GM23338 (cell line): ENCODE data around the gene FXYD6. TPM values are rescaled to one million over a fixed set of nuclear protein-coding genes. Genes with fewer than 3 reads are reported as not detected.

ENCODE experiments used
- ATAC-seq: fragments of 200-7000 bp; cut with Tn5 transposase; 3 replicates; pipeline ENCODE4 v1.9.1; 2020
- DNase-seq: peaks from one replicate; pipeline ENCODE4 v3.0.0-alpha.2; 2015; ENCODE audit warnings: low spot score
- H2AFZ ChIP-seq: fragments of 200-600 bp; sonication (generic); 2 replicates; pipeline ENCODE4 v1.8.0; 2016; ENCODE audit warnings: antibody characterized with exemption, mild to moderate bottlenecking, moderate library complexity
- H3F3A ChIP-seq: fragments of 200-600 bp; sonication (generic); replicated peaks from 2 replicates; pipeline ENCODE4 v1.8.0; 2017; ENCODE audit warnings: antibody characterized with exemption, mixed run types, low read depth
- H3K27ac ChIP-seq: fragments of 200-600 bp; sonication (generic); 2 replicates; pipeline ENCODE4 v1.6.1; 2016; ENCODE audit warnings: low read depth
- H3K27me3 ChIP-seq: fragments of 200-600 bp; sonication (generic); 2 replicates; pipeline ENCODE4 v1.8.0; 2016; ENCODE audit warnings: mild to moderate bottlenecking, mixed run types, moderate library complexity; ENCODE audit not compliant: insufficient read depth
- H3K36me3 ChIP-seq: fragments of 200-600 bp; sonication (generic); 2 replicates; pipeline ENCODE4 v1.8.0; 2016; ENCODE audit warnings: mild to moderate bottlenecking; ENCODE audit not compliant: insufficient read depth
- H3K4me1 ChIP-seq: fragments of 200-600 bp; sonication (generic); 2 replicates; pipeline ENCODE4 v1.8.0; 2016; ENCODE audit warnings: mild to moderate bottlenecking, moderate library complexity; ENCODE audit not compliant: insufficient read depth
- H3K4me2 ChIP-seq: fragments of 200-600 bp; sonication (generic); 2 replicates; pipeline ENCODE4 v1.7.1; 2017; ENCODE audit warnings: mixed run types
- H3K4me3 ChIP-seq: fragments of 200-600 bp; sonication (generic); 2 replicates; pipeline ENCODE4 v1.6.1; 2016; ENCODE audit warnings: mixed run types
- H3K79me2 ChIP-seq: fragments of 200-600 bp; sonication (generic); replicated peaks from 2 replicates; pipeline ENCODE4 v1.8.0; 2017; ENCODE audit warnings: mild to moderate bottlenecking; ENCODE audit not compliant: insufficient read depth
- H3K9me2 ChIP-seq: fragments of 200-600 bp; sonication (generic); 2 replicates; pipeline ENCODE4 v1.8.0; 2017; ENCODE audit not compliant: insufficient read depth
- H4K20me1 ChIP-seq: fragments of 200-600 bp; sonication (generic); replicated peaks from 2 replicates; pipeline ENCODE4 v1.8.0; 2017; ENCODE audit warnings: mild to moderate bottlenecking; ENCODE audit not compliant: insufficient read depth
- H3K27ac Mint-ChIP-seq: 2 replicates; pipeline ENCODE4 v1.8.0; 2020; ENCODE audit warnings: inconsistent platforms, mild to moderate bottlenecking, moderate library complexity, mixed read lengths
- H3K27me3 Mint-ChIP-seq: 3 replicates; pipeline ENCODE4 v1.8.0; 2022; ENCODE audit warnings: low read depth, mild to moderate bottlenecking, moderate library complexity, mixed read lengths, inconsistent platforms; ENCODE audit not compliant: insufficient read depth, poor library complexity
- H3K36me3 Mint-ChIP-seq: 3 replicates; pipeline ENCODE4 v1.8.0; 2021; ENCODE audit warnings: low read depth, mild to moderate bottlenecking, inconsistent platforms, moderate library complexity, mixed read lengths
- H3K4me1 Mint-ChIP-seq: 3 replicates; pipeline ENCODE4 v1.8.0; 2020; ENCODE audit warnings: mild to moderate bottlenecking, inconsistent platforms, mixed read lengths
- H3K4me3 Mint-ChIP-seq: 3 replicates; pipeline ENCODE4 v1.8.0; 2021; ENCODE audit warnings: moderate library complexity, mild to moderate bottlenecking, inconsistent platforms, mixed read lengths
- H3K9me3 Mint-ChIP-seq: 3 replicates; pipeline ENCODE4 v1.8.0; 2020; ENCODE audit warnings: moderate library complexity, mild to moderate bottlenecking, inconsistent platforms, mixed read lengths
- CREB1 ChIP-seq: fragments of 250-450 bp; sonication (Bioruptor Pico); IDR thresholded peaks from 2 replicates; pipeline ENCODE4 v1.5.0; 2020; ENCODE audit warnings: low read depth, mild to moderate bottlenecking, moderate library complexity
- EZH2 ChIP-seq: fragments of 200-600 bp; sonication (generic); IDR thresholded peaks from one replicate; pipeline ENCODE4 v1.8.0; 2017; ENCODE audit warnings: antibody characterized with exemption, mild to moderate bottlenecking, low read depth; ENCODE audit not compliant: unreplicated experiment
- EZH2phosphoT487 ChIP-seq: fragments of 200-600 bp; sonication (generic); IDR thresholded peaks from one replicate; pipeline ENCODE4 v1.8.1; 2018; ENCODE audit warnings: antibody characterized with exemption; ENCODE audit not compliant: unreplicated experiment
- JUNB ChIP-seq: IDR thresholded peaks from one replicate; pipeline ENCODE4 v1.6.1; 2016; ENCODE audit warnings: antibody characterized with exemption; ENCODE audit not compliant: unreplicated experiment
- NANOG ChIP-seq: IDR thresholded peaks from 2 replicates; pipeline ENCODE4 v1.6.1; 2016; ENCODE audit warnings: antibody characterized with exemption, borderline replicate concordance
- POLR2AphosphoS5 ChIP-seq: IDR thresholded peaks from 2 replicates; pipeline ENCODE4 v1.6.1; 2016; ENCODE audit warnings: antibody characterized with exemption, low read depth
- STAT1 ChIP-seq: IDR thresholded peaks from one replicate; pipeline ENCODE4 v1.6.1; 2016; ENCODE audit warnings: antibody characterized with exemption; ENCODE audit not compliant: unreplicated experiment
- ZNF114 ChIP-seq: fragments of 250-450 bp; sonication (Bioruptor Pico); IDR thresholded peaks from 2 replicates; pipeline ENCODE4 v1.5.0; 2020; ENCODE audit warnings: mild to moderate bottlenecking, moderate library complexity
- ZNF331 ChIP-seq: fragments of 250-450 bp; sonication (Bioruptor Pico); IDR thresholded peaks from 2 replicates; pipeline ENCODE4 v1.5.0; 2020; ENCODE audit warnings: low read depth, mild to moderate bottlenecking, moderate library complexity
- polyA plus RNA-seq: library from polyadenylated mRNA; unstranded; fragments of >200 nt; fragmentation: Nextera tagmentation; extraction: Ambion mirVana; gene quantifications from 2 replicates; pipeline ENCODE4 v1.2.1, GENCODE V29; 2016
- total RNA-seq: library from RNA; depleted of rRNA; stranded (reverse); fragments of >200 nt; shearing (Covaris generic); gene quantifications from 2 replicates; pipeline ENCODE4 v1.2.3, GENCODE V29; 2014
- TF ChIP-seq, protein P1 (sequence below), 2 experiments: fragments of 200-600 bp in 1 of 2; sonication (generic) in 1 of 2; conservative IDR thresholded peaks; 2 replicates each; pipeline versions ENCODE4 v1.5.1 to v1.6.1; 2016 to 2017; ENCODE audit warnings: antibody characterized with exemption in 2 of 2, low read depth in 2 of 2, mild to moderate bottlenecking in 2 of 2, moderate library complexity in 1 of 2

FXYD6 gene
- total and polyA plus RNA-seq, 2 experiments from 2014 or later, result 26.2 to 30.7 TPM

- peaks cover 17% of the 10 kb centered on the region for H3K4me1 Mint-ChIP-seq
- Histone ChIP-seq H3K4me3 (no peak overlapping the region), H3K4me2 (no peak overlapping the region), H4K20me1 (no peaks in the 10 kb centered on the region), H3K27me3 (no peaks in the 10 kb centered on the region), H3K9me2 (0 out of 2 replicates have a peak, but pooled peaks cover 2% of the 10 kb centered on the region), H2AFZ (no peak overlapping the region), H3F3A (no peaks in the 10 kb centered on the region), H3K4me1 (peaks cover 10% of the 10 kb centered on the region; the same call in 1 of the 2 replicates), H3K36me3 (no peaks in the 10 kb centered on the region), H3K79me2 (no peaks in the 10 kb centered on the region), H3K27ac (no peak overlapping the region)
- H3K4me3 Mint-ChIP-seq, result no peak overlapping the region
- peaks cover 8% of the 10 kb centered on the region for H3K27me3 Mint-ChIP-seq
- TF ChIP-seq ZNF114 (CRISPR knock-in tag) (no peak), ZNF331 (CRISPR knock-in tag) (no peak), EZH2 (no peak), EZH2phosphoT487 (no peak), JUNB (no peak), CREB1 (CRISPR knock-in tag) (no peak), STAT1 (no peak), POLR2AphosphoS5 (no peak), NANOG (no peak)
- TF ChIP-seq, protein P1, sequence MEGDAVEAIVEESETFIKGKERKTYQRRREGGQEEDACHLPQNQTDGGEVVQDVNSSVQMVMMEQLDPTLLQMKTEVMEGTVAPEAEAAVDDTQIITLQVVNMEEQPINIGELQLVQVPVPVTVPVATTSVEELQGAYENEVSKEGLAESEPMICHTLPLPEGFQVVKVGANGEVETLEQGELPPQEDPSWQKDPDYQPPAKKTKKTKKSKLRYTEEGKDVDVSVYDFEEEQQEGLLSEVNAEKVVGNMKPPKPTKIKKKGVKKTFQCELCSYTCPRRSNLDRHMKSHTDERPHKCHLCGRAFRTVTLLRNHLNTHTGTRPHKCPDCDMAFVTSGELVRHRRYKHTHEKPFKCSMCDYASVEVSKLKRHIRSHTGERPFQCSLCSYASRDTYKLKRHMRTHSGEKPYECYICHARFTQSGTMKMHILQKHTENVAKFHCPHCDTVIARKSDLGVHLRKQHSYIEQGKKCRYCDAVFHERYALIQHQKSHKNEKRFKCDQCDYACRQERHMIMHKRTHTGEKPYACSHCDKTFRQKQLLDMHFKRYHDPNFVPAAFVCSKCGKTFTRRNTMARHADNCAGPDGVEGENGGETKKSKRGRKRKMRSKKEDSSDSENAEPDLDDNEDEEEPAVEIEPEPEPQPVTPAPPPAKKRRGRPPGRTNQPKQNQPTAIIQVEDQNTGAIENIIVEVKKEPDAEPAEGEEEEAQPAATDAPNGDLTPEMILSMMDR (conservative IDR thresholded peaks at IDR 0.05; ENCODE audit: low read depth in 2 of 2), result no peak
- ATAC-seq (no peak), DNase-seq (no peak)
- no peaks in the 10 kb centered on the region for H3K9me3 Mint-ChIP-seq
- H3K27ac Mint-ChIP-seq, result no peak overlapping the region
- H3K36me3 Mint-ChIP-seq, result no peaks in the 10 kb centered on the region
Observed at GRCh38 chr11:117924631-117925170, 48.2 kb upstream of the FXYD6 start.

- no peaks in the 10 kb centered on the region for H3K36me3 ChIP-seq
- no peaks in the 10 kb centered on the region for H3F3A ChIP-seq
- H3K4me3 ChIP-seq, result no peak overlapping the region
- no peak overlapping the region for H3K4me2 ChIP-seq
- no peak for DNase-seq
- TF ChIP-seq, protein P1 (conservative IDR thresholded peaks at IDR 0.05; ENCODE audit: low read depth in 2 of 2), result peak in 1 of 2 experiments; percentile 21; a peak in 3 of 4 replicates
- no peak for TF ChIP-seq NANOG
- Mint-ChIP-seq H3K9me3 (no peaks in the 10 kb centered on the region), H3K27me3 (peaks cover 8% of the 10 kb centered on the region), H3K4me1 (peaks cover 7% of the 10 kb centered on the region), H3K36me3 (no peaks in the 10 kb centered on the region), H3K27ac (no peak overlapping the region), H3K4me3 (no peak overlapping the region)
- no peak overlapping the region for H3K27ac ChIP-seq
- H3K79me2 ChIP-seq, result no peaks in the 10 kb centered on the region
- H3K4me1 ChIP-seq, result 0 out of 2 replicates have a peak, but pooled peaks cover 2% of the 10 kb centered on the region
- H3K9me2 ChIP-seq, result 0 out of 2 replicates have a peak, but pooled peaks cover 2% of the 10 kb centered on the region
- no peak overlapping the region for H2AFZ ChIP-seq
- no peaks in the 10 kb centered on the region for H4K20me1 ChIP-seq
- no peaks in the 10 kb centered on the region for H3K27me3 ChIP-seq
- ATAC-seq, result peak; percentile 66
Observed at GRCh38 chr11:117923773-117924172, 47.3 kb upstream of the FXYD6 start.
